Activated CD4-positive, alpha-beta T cell treated with anti-CD3 and anti-CD28 coated beads for 4 hours (primary cell): ENCODE data around the gene WNK1.
"Not testable (repeated sequence)": the region's sequence is repeated elsewhere in the genome, so short reads cannot be mapped to it uniquely, and the experiment has no call there.

Experiments
- DNase-seq, 2 donors: peaks; one replicate each; pipeline ENCODE4 v3.0.0-alpha.2; 2020

Gene WNK1

GRCh38 chr12:779745-780734 is 27.7 kb downstream of the WNK1 start:
- DNase-seq, result no peak

GRCh38 chr12:780750-781379 is 28.5 kb downstream of the WNK1 start:
- DNase-seq, result no peak

GRCh38 chr12:785706-786105 is 33.3 kb downstream of the WNK1 start:
- no peak for DNase-seq

GRCh38 chr12:788288-788687 is 35.9 kb downstream of the WNK1 start:
- no peak for DNase-seq

- DNase-seq, result not testable (repeated sequence)
These were observed 36.4 kb downstream of the WNK1 start for GRCh38 chr12:788762-789161.

GRCh38 chr12:789852-790563 is 37.6 kb downstream of the WNK1 start:
- DNase-seq, result no peak

GRCh38 chr12:790608-791007 is 38.2 kb downstream of the WNK1 start:
- DNase-seq, result no peak

GRCh38 chr12:793037-793436 is 40.7 kb downstream of the WNK1 start:
- DNase-seq, result no peak

GRCh38 chr12:793711-794110 is 41.3 kb downstream of the WNK1 start:
- no peak for DNase-seq

- peak; percentile 71 to 76 for DNase-seq
These were observed 42.9 kb downstream of the WNK1 start for GRCh38 chr12:795305-795704.

- DNase-seq, result no peak
These were observed 48.0 kb downstream of the WNK1 start for GRCh38 chr12:800401-800800.

GRCh38 chr12:802242-803120 is 50.1 kb downstream of the WNK1 start:
- DNase-seq, result no peak

- DNase-seq, result no peak
These were observed 52.7 kb downstream of the WNK1 start for GRCh38 chr12:805022-805632.

GRCh38 chr12:806200-806791 is 53.9 kb downstream of the WNK1 start:
- no peak for DNase-seq

GRCh38 chr12:807041-807735 is 54.8 kb downstream of the WNK1 start:
- DNase-seq, result no peak

GRCh38 chr12:810116-810515 is 57.7 kb downstream of the WNK1 start:
- DNase-seq, result no peak

GRCh38 chr12:810671-811415 is 58.5 kb downstream of the WNK1 start:
- DNase-seq, result no peak

- no peak for DNase-seq
These were observed 60.6 kb downstream of the WNK1 start for GRCh38 chr12:812950-813349.

GRCh38 chr12:817456-817855 is 65.1 kb downstream of the WNK1 start:
- not testable (repeated sequence) for DNase-seq

GRCh38 chr12:817941-818600 is 65.7 kb downstream of the WNK1 start:
- DNase-seq, result no peak
